SU-DHL-6 (cell line): ENCODE data around the gene CBY2.

Experiments used
- H2AFZ ChIP-seq: fragments of 200-600 bp; sonication (generic); 2 replicates; pipeline ENCODE4 v1.6.1; 2014; ENCODE audit warnings: low read depth, mild to moderate bottlenecking, moderate library complexity, mixed read lengths, antibody characterized with exemption, low read length; ENCODE audit not compliant: severe bottlenecking
- H3F3A ChIP-seq: fragments of 200-600 bp; shearing (Covaris generic); 2 replicates; pipeline ENCODE4 v1.6.0; 2016; ENCODE audit warnings: antibody characterized with exemption, mild to moderate bottlenecking; ENCODE audit not compliant: insufficient read depth
- H3K27ac ChIP-seq: fragments of 200-600 bp; sonication (generic); 2 replicates; pipeline ENCODE4 v1.5.1; 2016; ENCODE audit warnings: low read depth, mild to moderate bottlenecking, low read length, moderate library complexity, mixed read lengths
- H3K27me3 ChIP-seq: fragments of 200-600 bp; sonication (generic), shearing (Covaris generic); 2 replicates; pipeline ENCODE4 v1.6.0; 2014; ENCODE audit warnings: mild to moderate bottlenecking, low read length
- H3K36me3 ChIP-seq: fragments of 200-600 bp; sonication (generic); 2 replicates; pipeline ENCODE4 v1.6.1; 2014; ENCODE audit warnings: mild to moderate bottlenecking, low read length, mixed read lengths
- H3K4me2 ChIP-seq: fragments of 300-600, 200-600 bp; shearing (Covaris generic), sonication (generic); 2 replicates; pipeline ENCODE4 v1.6.0; 2014; ENCODE audit warnings: low read length, low read depth, mild to moderate bottlenecking; ENCODE audit not compliant: poor library complexity, severe bottlenecking
- H3K4me3 ChIP-seq: fragments of 200-600 bp; sonication (generic); 2 replicates; pipeline ENCODE4 v1.5.1; 2014; ENCODE audit warnings: antibody characterized with exemption, low read length, mild to moderate bottlenecking, mixed read lengths; ENCODE audit not compliant: insufficient read depth, poor library complexity, severe bottlenecking
- H3K79me2 ChIP-seq: fragments of 200-600 bp; sonication (generic); 2 replicates; pipeline ENCODE4 v1.6.1; 2014; ENCODE audit warnings: mild to moderate bottlenecking, low read length, moderate library complexity; ENCODE audit not compliant: insufficient read depth
- H3K9ac ChIP-seq: fragments of 200-600 bp; sonication (generic); 2 replicates; pipeline ENCODE4 v1.7.0; 2014; ENCODE audit warnings: mild to moderate bottlenecking, low read length
- H3K9me2 ChIP-seq: fragments of 200-600 bp; sonication (generic); replicated peaks from 2 replicates; pipeline ENCODE4 v1.6.1; 2014; ENCODE audit warnings: low read length; ENCODE audit not compliant: insufficient read depth
- H3K9me3 ChIP-seq: fragments of 200-600 bp; sonication (generic); 2 replicates; pipeline ENCODE4 v1.6.1; 2014; ENCODE audit warnings: low read length, mixed read lengths; ENCODE audit not compliant: insufficient read depth
- H4K20me1 ChIP-seq: fragments of 200-600 bp; sonication (generic); 2 replicates; pipeline ENCODE4 v1.6.1; 2014; ENCODE audit warnings: low read depth, mild to moderate bottlenecking, antibody characterized with exemption, low read length, moderate library complexity, mixed read lengths
- CTCF ChIP-seq: fragments of 200-600 bp; sonication (generic); IDR thresholded peaks from one replicate; pipeline ENCODE4 v1.5.1; 2017; ENCODE audit warnings: antibody characterized with exemption, mild to moderate bottlenecking, low read length, moderate library complexity; ENCODE audit not compliant: insufficient read depth, poor library complexity, severe bottlenecking
- EZH2phosphoT487 ChIP-seq: fragments of 200-600 bp; sonication (generic), shearing (Covaris generic); conservative IDR thresholded peaks from 2 replicates; pipeline ENCODE4 v1.6.1; 2018; ENCODE audit warnings: mild to moderate bottlenecking, antibody characterized with exemption, low read length, moderate library complexity, mixed read lengths

Gene CBY2

DNA sequence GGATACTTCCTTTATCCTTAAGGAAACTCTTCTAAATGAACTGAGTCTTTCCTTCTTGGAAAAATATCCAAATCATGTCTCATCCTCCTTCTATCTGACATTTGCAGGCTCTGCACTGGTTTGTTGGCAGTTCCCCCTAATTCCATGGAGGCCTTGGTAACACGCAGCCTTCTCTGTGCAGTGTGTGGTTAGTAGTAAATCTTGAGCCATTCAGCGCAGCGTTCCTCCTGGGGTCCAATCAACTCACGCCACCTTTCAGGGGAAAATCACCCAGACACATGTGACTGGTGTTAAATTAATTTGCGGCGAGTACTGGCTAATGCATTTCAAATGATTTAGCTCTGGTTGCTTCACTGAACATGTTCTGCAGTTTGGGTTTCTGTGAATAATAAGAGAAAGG lies 21.0 kb upstream of the CBY2 start:
- no peaks in the 10 kb centered on the region for H3K9me3 ChIP-seq
- H3K79me2 ChIP-seq, result no peaks in the 10 kb centered on the region
- TF ChIP-seq EZH2phosphoT487 (no peak), CTCF (no peak)
- H3K27me3 ChIP-seq, result no peaks in the 10 kb centered on the region
- no peak overlapping the region for H2AFZ ChIP-seq
- no peak overlapping the region for H3K27ac ChIP-seq
- no peaks in the 10 kb centered on the region for H3K9me2 ChIP-seq
- no peak overlapping the region for H3K4me2 ChIP-seq
- no peak overlapping the region for H3K9ac ChIP-seq
- H3K4me3 ChIP-seq, result no peak overlapping the region
- H3K36me3 ChIP-seq, result no peaks in the 10 kb centered on the region
- no peaks in the 10 kb centered on the region for H4K20me1 ChIP-seq
- H3F3A ChIP-seq, result no peaks in the 10 kb centered on the region

GRCh38 chr13:45682494-45683008 lies 19.6 kb upstream of the CBY2 start:
- Histone ChIP-seq H3F3A (no peaks in the 10 kb centered on the region), H3K9ac (no peak overlapping the region), H3K9me3 (no peaks in the 10 kb centered on the region), H2AFZ (no peak overlapping the region), H4K20me1 (no peaks in the 10 kb centered on the region), H3K4me3 (no peak overlapping the region), H3K27me3 (no peaks in the 10 kb centered on the region), H3K9me2 (no peaks in the 10 kb centered on the region), H3K79me2 (no peaks in the 10 kb centered on the region), H3K27ac (no peak overlapping the region), H3K4me2 (no peak overlapping the region), H3K36me3 (no peaks in the 10 kb centered on the region)
- no peak for TF ChIP-seq EZH2phosphoT487
- no peak for TF ChIP-seq CTCF

GRCh38 chr13:45683701-45684100 lies 18.4 kb upstream of the CBY2 start:
- Histone ChIP-seq H3K9me3 (no peaks in the 10 kb centered on the region), H3K4me3 (no peak overlapping the region), H3K36me3 (no peaks in the 10 kb centered on the region), H3F3A (no peaks in the 10 kb centered on the region), H3K27me3 (no peaks in the 10 kb centered on the region), H3K27ac (no peak overlapping the region), H3K9me2 (no peaks in the 10 kb centered on the region), H3K9ac (no peak overlapping the region), H3K4me2 (no peak overlapping the region), H4K20me1 (no peaks in the 10 kb centered on the region), H3K79me2 (no peaks in the 10 kb centered on the region), H2AFZ (no peak overlapping the region)
- TF ChIP-seq CTCF (no peak), EZH2phosphoT487 (no peak)
